GM19025 (cell line): ENCODE data around the gene GPRC6A.

ENCODE experiments used
- ATAC-seq: cut with Tn5 transposase; IDR thresholded peaks from one replicate; pipeline ENCODE4 v1.9.1; 2021; ENCODE audit warnings: mild to moderate bottlenecking, low read depth, moderate library complexity; ENCODE audit not compliant: unreplicated experiment

Gene GPRC6A

GRCh38 chr6:116797585-116797984 lies 31.3 kb downstream of the GPRC6A start:
- ATAC-seq: no peak

GRCh38 chr6:116793224-116793623 lies 35.7 kb downstream of the GPRC6A start:
- ATAC-seq: no peak

- ATAC-seq: no peak
Observed at GRCh38 chr6:116783852-116784251, 45.0 kb downstream of the GPRC6A start.

- ATAC-seq: no peak
Observed at GRCh38 chr6:116779573-116780164, 49.2 kb downstream of the GPRC6A start.

DNA sequence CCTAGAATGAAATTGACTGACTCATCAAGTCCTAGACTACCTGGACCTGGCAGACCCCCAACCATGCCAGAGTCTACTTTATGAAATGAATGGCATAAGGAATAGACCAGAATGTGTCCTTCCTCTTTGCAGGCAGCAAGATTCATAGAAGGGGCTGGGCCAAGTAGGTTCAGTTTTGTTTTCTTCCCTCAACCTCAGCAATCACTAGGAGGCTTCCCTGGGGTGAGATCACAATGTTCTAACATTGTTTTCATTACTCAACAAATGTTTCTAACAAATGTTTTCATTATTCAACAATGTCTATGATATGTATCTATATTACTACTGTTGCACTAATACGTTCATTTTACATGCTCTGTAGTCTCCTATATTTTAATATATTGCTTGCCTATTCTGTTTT lies 55.0 kb downstream of the GPRC6A start:
- ATAC-seq: no peak

GRCh38 chr6:116772450-116772849 lies 56.4 kb downstream of the GPRC6A start:
- ATAC-seq: no peak

- no peak for ATAC-seq
Observed at GRCh38 chr6:116767715-116768114, 61.2 kb downstream of the GPRC6A start.

DNA sequence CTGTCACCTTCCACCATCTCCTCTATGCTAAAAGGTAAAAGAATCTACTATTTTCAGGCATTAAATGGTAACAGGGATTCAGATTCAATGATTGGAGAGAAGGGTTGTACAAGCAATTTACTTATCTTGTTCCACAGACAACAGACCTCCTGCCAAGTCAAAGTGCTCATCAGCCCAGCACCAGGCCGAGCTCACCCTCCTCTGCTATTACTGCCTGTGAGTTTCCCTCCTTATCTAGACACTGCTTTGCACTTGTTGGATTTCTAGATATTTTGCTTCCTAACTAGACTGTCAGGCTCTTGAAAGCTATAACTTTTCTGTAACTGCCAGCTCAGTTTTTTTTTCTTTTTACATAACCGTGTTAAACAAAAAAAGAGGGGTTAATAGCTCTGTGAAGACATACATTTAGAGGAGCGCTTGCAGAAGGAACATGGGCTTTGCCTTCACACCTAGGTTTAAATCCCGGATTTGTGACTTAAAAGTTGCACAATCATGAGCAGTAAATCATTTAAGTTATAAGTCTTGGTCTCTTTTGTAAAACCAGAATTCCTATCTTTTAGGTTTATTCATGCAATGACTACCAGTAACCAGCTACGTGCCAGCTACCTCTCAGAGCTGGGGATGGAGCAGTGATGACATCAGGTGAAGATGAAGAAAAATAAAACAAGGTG lies 62.2 kb downstream of the GPRC6A start:
- no peak for ATAC-seq

DNA sequence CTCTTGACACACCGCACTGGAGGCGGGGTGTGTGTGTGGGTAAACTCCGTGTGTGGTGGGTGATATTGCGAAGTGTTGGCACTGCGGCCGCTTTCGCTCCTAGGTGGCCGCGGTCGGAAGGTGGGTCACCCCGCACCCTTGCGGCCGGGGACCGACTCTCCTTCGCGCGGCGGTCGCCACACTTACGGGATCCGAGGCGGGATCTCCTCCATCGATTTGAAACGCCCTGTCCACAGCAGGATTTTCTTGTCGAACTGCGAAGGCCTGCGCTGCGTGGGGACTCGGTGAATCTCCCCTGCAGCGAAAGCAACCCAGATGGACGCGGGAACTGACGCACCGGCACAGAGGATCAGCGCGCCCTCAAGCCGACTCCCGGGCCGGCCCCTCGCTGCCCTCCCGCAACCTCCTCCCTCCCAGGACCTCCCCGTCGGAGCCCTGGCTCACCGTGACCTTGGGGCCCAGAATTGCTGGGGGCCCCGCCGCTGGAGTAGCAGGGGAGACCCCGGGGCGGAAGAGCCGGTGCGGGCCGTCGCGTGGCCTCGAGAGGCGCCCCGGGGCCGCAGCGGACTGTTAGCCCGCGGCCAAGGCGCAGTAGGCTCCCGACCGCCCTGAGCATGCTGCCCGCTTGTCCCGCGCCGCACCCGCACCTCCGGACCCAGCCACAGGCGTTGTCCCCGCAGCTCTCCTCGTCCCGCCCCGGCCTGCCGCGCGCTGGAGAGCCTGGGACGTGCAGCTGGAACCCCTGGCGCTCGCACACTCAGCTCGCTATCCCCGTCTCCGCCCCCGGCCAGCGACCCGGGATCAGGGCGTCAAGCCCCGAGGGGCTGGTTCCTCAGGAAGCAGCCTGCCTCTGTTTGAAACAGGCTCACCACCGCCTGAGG lies 63.7 kb downstream of the GPRC6A start, which contains the start of gene FAM162B:
Gene FAM162B, minus strand, starts transcription at position 759 of the 881 bp plus-strand sequence. Its CDS starts 143 bp downstream, at position 616.
- no peak for ATAC-seq

- no peak for ATAC-seq
Observed at GRCh38 chr6:116764629-116764960, 64.3 kb downstream of the GPRC6A start.

DNA sequence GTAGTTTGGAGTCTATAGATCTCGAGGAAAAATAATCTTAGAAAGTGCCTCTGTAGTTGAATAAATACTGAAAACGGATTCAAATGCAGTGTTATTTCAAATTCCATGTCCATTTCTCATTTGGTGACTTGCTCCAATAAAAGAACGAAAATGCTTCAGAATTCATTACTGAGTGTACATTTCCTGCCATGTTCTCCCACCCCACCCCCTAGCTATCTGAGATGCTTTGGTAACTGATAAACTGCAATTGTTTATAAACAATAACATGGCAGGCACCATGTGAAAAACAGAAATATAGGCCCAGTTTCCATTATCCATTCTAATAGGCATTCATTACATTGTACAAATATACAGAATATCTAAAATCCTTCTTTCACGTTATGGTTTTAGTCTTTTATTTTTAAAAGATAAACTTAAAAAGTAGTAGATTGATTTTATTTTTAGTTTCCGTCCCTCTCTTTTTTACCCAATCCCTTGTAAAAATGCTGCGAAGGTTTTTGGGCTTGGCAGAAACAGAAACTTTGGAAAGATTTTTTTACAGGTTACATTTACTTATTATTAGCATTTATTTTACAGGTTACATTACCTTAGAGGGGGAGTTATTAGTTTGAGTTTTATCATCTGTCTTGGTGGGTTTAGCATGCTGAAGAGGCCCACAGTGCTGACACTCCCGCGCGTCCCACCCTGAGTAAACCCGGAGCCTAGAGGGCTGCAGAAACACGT lies 64.8 kb downstream of the GPRC6A start:
- no peak for ATAC-seq

GRCh38 chr6:116763048-116763447 lies 65.8 kb downstream of the GPRC6A start:
- no peak for ATAC-seq

- no peak for ATAC-seq
Observed at GRCh38 chr6:116762235-116762634, 66.6 kb downstream of the GPRC6A start.

- no peak for ATAC-seq
Observed at GRCh38 chr6:116761779-116762178, 67.1 kb downstream of the GPRC6A start.

DNA sequence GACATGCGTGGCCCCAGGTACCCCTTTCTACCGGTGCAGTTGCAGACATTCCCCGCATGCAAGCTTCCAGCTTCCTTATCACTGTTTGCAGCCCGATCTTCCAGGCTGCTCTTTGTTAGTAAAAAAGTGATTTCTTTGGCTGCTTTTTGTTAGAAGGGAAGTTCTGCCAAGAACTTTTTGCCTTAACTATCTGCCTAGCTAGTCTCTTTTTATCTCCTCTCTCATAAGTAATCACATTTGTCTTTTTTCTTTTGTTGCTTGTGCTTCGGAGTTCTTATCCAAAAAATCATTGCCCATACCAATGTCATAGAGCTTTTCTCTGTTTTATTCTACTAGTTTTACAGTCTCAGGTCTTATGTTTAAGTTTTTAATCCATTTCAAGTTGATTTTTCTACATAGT lies 83.7 kb downstream of the GPRC6A start:
- ATAC-seq: no peak
